ENCODE results near the gene TEK.

Gene TEK

GRCh38 chr9:27279611-27280010 is 170.6 kb downstream of the TEK start:
- no peak overlapping the region for H3K4me3 ChIP-seq (replicated peaks; ENCODE audit: insufficient read depth, low read length)
- H3K27ac ChIP-seq (replicated peaks) = no peak overlapping the region
- TF ChIP-seq GABPA (IDR thresholded peaks at IDR 0.05; ENCODE audit: low read depth) = no peak
- TF ChIP-seq REST (IDR thresholded peaks at IDR 0.05; ENCODE audit: insufficient replicate concordance, low read depth) = no peak
- TF ChIP-seq POLR2AphosphoS5 (IDR thresholded peaks at IDR 0.05; ENCODE audit: low read depth) = no peak
- TF ChIP-seq SPI1 (IDR thresholded peaks at IDR 0.05; ENCODE audit: borderline replicate concordance, low read depth) = no peak
- no peak for TF ChIP-seq CTCF (IDR thresholded peaks at IDR 0.05; ENCODE audit: insufficient read depth, low read length)
- H3K27me3 ChIP-seq (ENCODE audit: insufficient read depth, poor library complexity, severe bottlenecking) = no peaks in the 10 kb centered on the region
- no peak for DNase-seq (ENCODE audit: low read depth in 1 of 2, low spot score in 1 of 2)
